SU-DHL-6 (cell line): ENCODE results near the gene CMBL.
"Not testable (repeated sequence)": the region's sequence is repeated elsewhere in the genome, so short reads cannot be mapped to it uniquely, and the experiment has no call there.

ENCODE experiments used
- H2AFZ ChIP-seq: fragments of 200-600 bp; sonication (generic); 2 replicates; pipeline ENCODE4 v1.6.1; 2014; ENCODE audit warnings: low read depth, mild to moderate bottlenecking, moderate library complexity, mixed read lengths, antibody characterized with exemption, low read length; ENCODE audit not compliant: severe bottlenecking
- H3F3A ChIP-seq: fragments of 200-600 bp; shearing (Covaris generic); 2 replicates; pipeline ENCODE4 v1.6.0; 2016; ENCODE audit warnings: antibody characterized with exemption, mild to moderate bottlenecking; ENCODE audit not compliant: insufficient read depth
- H3K27ac ChIP-seq: fragments of 200-600 bp; sonication (generic); 2 replicates; pipeline ENCODE4 v1.5.1; 2016; ENCODE audit warnings: low read depth, mild to moderate bottlenecking, low read length, moderate library complexity, mixed read lengths
- H3K27me3 ChIP-seq: fragments of 200-600 bp; sonication (generic), shearing (Covaris generic); 2 replicates; pipeline ENCODE4 v1.6.0; 2014; ENCODE audit warnings: mild to moderate bottlenecking, low read length
- H3K36me3 ChIP-seq: fragments of 200-600 bp; sonication (generic); 2 replicates; pipeline ENCODE4 v1.6.1; 2014; ENCODE audit warnings: mild to moderate bottlenecking, low read length, mixed read lengths
- H3K4me2 ChIP-seq: fragments of 300-600, 200-600 bp; shearing (Covaris generic), sonication (generic); 2 replicates; pipeline ENCODE4 v1.6.0; 2014; ENCODE audit warnings: low read length, low read depth, mild to moderate bottlenecking; ENCODE audit not compliant: poor library complexity, severe bottlenecking
- H3K4me3 ChIP-seq: fragments of 200-600 bp; sonication (generic); 2 replicates; pipeline ENCODE4 v1.5.1; 2014; ENCODE audit warnings: antibody characterized with exemption, low read length, mild to moderate bottlenecking, mixed read lengths; ENCODE audit not compliant: insufficient read depth, poor library complexity, severe bottlenecking
- H3K79me2 ChIP-seq: fragments of 200-600 bp; sonication (generic); 2 replicates; pipeline ENCODE4 v1.6.1; 2014; ENCODE audit warnings: mild to moderate bottlenecking, low read length, moderate library complexity; ENCODE audit not compliant: insufficient read depth
- H3K9ac ChIP-seq: fragments of 200-600 bp; sonication (generic); 2 replicates; pipeline ENCODE4 v1.7.0; 2014; ENCODE audit warnings: mild to moderate bottlenecking, low read length
- H3K9me2 ChIP-seq: fragments of 200-600 bp; sonication (generic); replicated peaks from 2 replicates; pipeline ENCODE4 v1.6.1; 2014; ENCODE audit warnings: low read length; ENCODE audit not compliant: insufficient read depth
- H3K9me3 ChIP-seq: fragments of 200-600 bp; sonication (generic); 2 replicates; pipeline ENCODE4 v1.6.1; 2014; ENCODE audit warnings: low read length, mixed read lengths; ENCODE audit not compliant: insufficient read depth
- H4K20me1 ChIP-seq: fragments of 200-600 bp; sonication (generic); 2 replicates; pipeline ENCODE4 v1.6.1; 2014; ENCODE audit warnings: low read depth, mild to moderate bottlenecking, antibody characterized with exemption, low read length, moderate library complexity, mixed read lengths
- EZH2phosphoT487 ChIP-seq: fragments of 200-600 bp; sonication (generic), shearing (Covaris generic); conservative IDR thresholded peaks from 2 replicates; pipeline ENCODE4 v1.6.1; 2018; ENCODE audit warnings: mild to moderate bottlenecking, antibody characterized with exemption, low read length, moderate library complexity, mixed read lengths
- TF ChIP-seq, protein P1 (sequence below): fragments of 200-600 bp; sonication (generic); IDR thresholded peaks from one replicate; pipeline ENCODE4 v1.5.1; 2017; ENCODE audit warnings: antibody characterized with exemption, mild to moderate bottlenecking, low read length, moderate library complexity; ENCODE audit not compliant: insufficient read depth, poor library complexity, severe bottlenecking

The CMBL gene

DNA sequence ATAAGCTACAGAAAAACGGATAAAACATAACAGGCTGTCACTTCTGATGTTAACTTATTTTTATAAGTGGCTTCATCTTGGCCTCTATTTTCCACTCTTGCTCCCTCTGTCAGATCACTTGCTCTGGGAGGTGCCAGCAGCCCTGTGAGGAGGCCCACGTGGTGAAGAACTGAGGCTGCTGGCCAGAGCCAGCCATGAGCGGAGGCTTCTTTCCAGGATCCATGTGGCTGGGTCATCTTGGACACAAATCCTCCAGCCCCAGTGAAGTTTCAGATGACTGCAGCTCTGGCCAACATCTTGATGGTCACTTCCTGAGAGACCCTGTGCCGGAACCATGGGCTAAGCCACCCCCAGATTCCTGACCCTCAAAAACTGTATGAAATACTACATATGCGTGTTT, 7.5 kb upstream of the CMBL start:
- Histone ChIP-seq H3K4me2 (no peak overlapping the region), H3K9ac (no peak overlapping the region), H3K9me3 (no peaks in the 10 kb centered on the region), H3K36me3 (no peaks in the 10 kb centered on the region), H3F3A (no peaks in the 10 kb centered on the region), H3K27me3 (no peaks in the 10 kb centered on the region), H4K20me1 (no peaks in the 10 kb centered on the region), H3K79me2 (no peaks in the 10 kb centered on the region), H3K9me2 (no peaks in the 10 kb centered on the region), H2AFZ (no peak overlapping the region), H3K27ac (no peak overlapping the region), H3K4me3 (no peak overlapping the region)
- TF ChIP-seq EZH2phosphoT487 = no peak
- TF ChIP-seq, protein P1, sequence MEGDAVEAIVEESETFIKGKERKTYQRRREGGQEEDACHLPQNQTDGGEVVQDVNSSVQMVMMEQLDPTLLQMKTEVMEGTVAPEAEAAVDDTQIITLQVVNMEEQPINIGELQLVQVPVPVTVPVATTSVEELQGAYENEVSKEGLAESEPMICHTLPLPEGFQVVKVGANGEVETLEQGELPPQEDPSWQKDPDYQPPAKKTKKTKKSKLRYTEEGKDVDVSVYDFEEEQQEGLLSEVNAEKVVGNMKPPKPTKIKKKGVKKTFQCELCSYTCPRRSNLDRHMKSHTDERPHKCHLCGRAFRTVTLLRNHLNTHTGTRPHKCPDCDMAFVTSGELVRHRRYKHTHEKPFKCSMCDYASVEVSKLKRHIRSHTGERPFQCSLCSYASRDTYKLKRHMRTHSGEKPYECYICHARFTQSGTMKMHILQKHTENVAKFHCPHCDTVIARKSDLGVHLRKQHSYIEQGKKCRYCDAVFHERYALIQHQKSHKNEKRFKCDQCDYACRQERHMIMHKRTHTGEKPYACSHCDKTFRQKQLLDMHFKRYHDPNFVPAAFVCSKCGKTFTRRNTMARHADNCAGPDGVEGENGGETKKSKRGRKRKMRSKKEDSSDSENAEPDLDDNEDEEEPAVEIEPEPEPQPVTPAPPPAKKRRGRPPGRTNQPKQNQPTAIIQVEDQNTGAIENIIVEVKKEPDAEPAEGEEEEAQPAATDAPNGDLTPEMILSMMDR = no peak

- Histone ChIP-seq H3K9me2 (no peaks in the 10 kb centered on the region), H3K4me3 (no peak overlapping the region), H3K27me3 (no peaks in the 10 kb centered on the region), H3K4me2 (no peak overlapping the region), H3K36me3 (no peaks in the 10 kb centered on the region), H4K20me1 (no peaks in the 10 kb centered on the region), H3K79me2 (no peaks in the 10 kb centered on the region), H3K27ac (no peak overlapping the region), H3K9me3 (no peaks in the 10 kb centered on the region), H3K9ac (no peak overlapping the region), H3F3A (no peaks in the 10 kb centered on the region), H2AFZ (no peak overlapping the region)
- TF ChIP-seq, protein P1 = no peak
- TF ChIP-seq EZH2phosphoT487 = no peak
Measured at GRCh38 chr5:10311595-10312425, 4.1 kb upstream of the CMBL start.

GRCh38 chr5:10310835-10311570, 3.3 kb upstream of the CMBL start:
- not testable (repeated sequence) for H2AFZ ChIP-seq, H3K9ac ChIP-seq, H4K20me1 ChIP-seq, H3K4me3 ChIP-seq, H3K27me3 ChIP-seq, H3K27ac ChIP-seq, H3K36me3 ChIP-seq, H3K79me2 ChIP-seq, H3K4me2 ChIP-seq, H3K9me2 ChIP-seq, H3F3A ChIP-seq, H3K9me3 ChIP-seq
